K562 (cell line): ENCODE measurements around the gene FANCD2. TPM values are rescaled to one million over a fixed set of nuclear protein-coding genes. Genes with fewer than 3 reads are reported as not detected.

Experiments used
- ARHGAP35 ChIP-seq: fragments of 450-650 bp; IDR thresholded peaks from 2 replicates; pipeline ENCODE4 v1.6.1; 2018; ENCODE audit not compliant: partially characterized antibody
- BACH1 ChIP-seq: fragments of 200-800 bp; sonication (Bioruptor generic); IDR thresholded peaks from 2 replicates; pipeline ENCODE4 v1.6.1; 2016; ENCODE audit warnings: missing genetic modification characterization, missing compliant biosample characterization
- BHLHE40 ChIP-seq: IDR thresholded peaks from 2 replicates; pipeline ENCODE4 v1.6.1; 2011; ENCODE audit warnings: low read length, improper control_type of control experiment
- MTA2 ChIP-seq: fragments of 450-650 bp; IDR thresholded peaks from 2 replicates; pipeline ENCODE4 v1.6.1; 2016; ENCODE audit warnings: low read depth
- MTA3 ChIP-seq: fragments of 450-650 bp; formaldehyde crosslinking; IDR thresholded peaks from 2 replicates; pipeline ENCODE4 v1.6.1; 2017; ENCODE audit warnings: mild to moderate bottlenecking, borderline replicate concordance
- NFE2L1 ChIP-seq: fragments of 450-650 bp; IDR thresholded peaks from 2 replicates; pipeline ENCODE4 v1.6.1; 2016; ENCODE audit warnings: missing genetic modification characterization, low read depth, mild to moderate bottlenecking, missing compliant biosample characterization, moderate library complexity, borderline replicate concordance
- RBFOX2 ChIP-seq: fragments of 200-400 bp; formaldehyde crosslinking; IDR thresholded peaks from 2 replicates; pipeline ENCODE4 v1.6.1; 2017; ENCODE audit warnings: low read depth, mild to moderate bottlenecking, low read length, moderate library complexity
- RBM34 ChIP-seq: fragments of 200-400 bp; formaldehyde crosslinking; IDR thresholded peaks from 2 replicates; pipeline ENCODE4 v1.6.1; 2018; ENCODE audit warnings: low read length, borderline replicate concordance; ENCODE audit not compliant: insufficient read depth
- RCOR1 ChIP-seq, 2 experiments: IDR thresholded peaks; 2 replicates each; pipeline ENCODE4 v1.6.1; 2012; ENCODE audit warnings: low read depth in 2 of 2, low read length in 2 of 2, borderline replicate concordance in 1 of 2, improper control_type of control experiment in 1 of 2
- SIN3A ChIP-seq, 2 experiments: fragments of 150-350 bp in 1 of 2; IDR thresholded peaks; 2 replicates each; pipeline ENCODE4 v1.6.1; 2011 to 2016; ENCODE audit warnings: borderline replicate concordance in 2 of 2, low read depth in 2 of 2, low read length in 2 of 2, mild to moderate bottlenecking in 2 of 2, moderate library complexity in 2 of 2; ENCODE audit not compliant: control insufficient read depth in 1 of 2
- SRF ChIP-seq, 2 experiments: fragments of 250-450, 450-650 bp in 1 of 2; sonication (Bioruptor Pico) in 1 of 2; sonication (generic) in 1 of 2; formaldehyde crosslinking; IDR thresholded peaks; 2 replicates each; pipeline versions ENCODE4 v1.5.0 to v1.5.1; 2020 to 2022; ENCODE audit warnings: mild to moderate bottlenecking in 1 of 2, missing genetic modification reagents in 1 of 2
- ZC3H4 ChIP-seq: sonication (generic); formaldehyde crosslinking; IDR thresholded peaks from 2 replicates; pipeline ENCODE4 v1.9.0; 2021; ENCODE audit warnings: missing genetic modification reagents, borderline replicate concordance
- ZFX ChIP-seq: sonication (generic); formaldehyde crosslinking; IDR thresholded peaks from 2 replicates; pipeline ENCODE4 v1.8.0; 2022; ENCODE audit warnings: mild to moderate bottlenecking, missing genetic modification reagents, moderate library complexity
- ZNF76 ChIP-seq: fragments of 250-450 bp; sonication (Bioruptor Pico); IDR thresholded peaks from 2 replicates; pipeline ENCODE4 v1.4.0; 2020; ENCODE audit warnings: mild to moderate bottlenecking, moderate library complexity, borderline replicate concordance
- polyA plus RNA-seq, 8 experiments: library from polyadenylated mRNA; depleted of rRNA in 4 of 8; stranded (reverse) in 5 of 8; unstranded in 3 of 8; fragments of >200 nt; fragmentation: Nextera tagmentation in 2 of 8; fragmentation: Illumina TruSeq in 1 of 8; extraction: Ambion mirVana in 2 of 8; extraction: Trizol in 1 of 8; gene quantifications; 2 replicates each; pipeline versions ENCODE4 v1.2.1 to v1.2.3, GENCODE V29; 2011 to 2014; ENCODE audit warnings: inconsistent platforms in 1 of 8, missing spikeins in 1 of 8
- total RNA-seq, 7 experiments: library from RNA; depleted of rRNA in 6 of 7; stranded (reverse); fragments of >200 nt in 6 of 7; fragmentation: Illumina TruSeq in 2 of 7; extraction: Trizol in 2 of 7; gene quantifications; 2 replicates each; pipeline versions ENCODE4 v1.2.1 to v1.2.3, GENCODE V29; 2011 to 2021; ENCODE audit warnings: low replicate concordance in 1 of 7
- TF ChIP-seq, protein P1 (sequence below): conservative IDR thresholded peaks from 2 replicates; pipeline ENCODE4 v1.6.1; 2011; ENCODE audit warnings: low read depth, mild to moderate bottlenecking, low read length; ENCODE audit not compliant: control insufficient read depth
- TF ChIP-seq, protein P2 (sequence below): fragments of 250-450 bp; sonication (Bioruptor Pico); IDR thresholded peaks from 2 replicates; pipeline ENCODE4 v1.9.0; 2021; ENCODE audit warnings: mild to moderate bottlenecking, inconsistent platforms
- TF ChIP-seq, protein P3 (sequence below): fragments of 450-650 bp; IDR thresholded peaks from one replicate; pipeline ENCODE4 v1.6.1; 2018; ENCODE audit warnings: mild to moderate bottlenecking, moderate library complexity; ENCODE audit not compliant: partially characterized antibody
- TF ChIP-seq, protein P4 (sequence below): fragments of 250-450 bp; sonication (Bioruptor Pico); IDR thresholded peaks from 2 replicates; pipeline ENCODE4 v1.4.0; 2020; ENCODE audit warnings: mild to moderate bottlenecking, moderate library complexity
- TF ChIP-seq, protein P5 (sequence below): sonication (generic); formaldehyde crosslinking; IDR thresholded peaks from 2 replicates; pipeline ENCODE4 v1.8.0; 2022; ENCODE audit warnings: missing genetic modification reagents, mild to moderate bottlenecking, moderate library complexity, borderline replicate concordance

The FANCD2 gene
- total and polyA plus RNA-seq, 9 of the 15 experiments (the other 6 are each of a cell fraction or from before 2014, with no cell fraction given): 59.4 to 137 (median 96.1) TPM

DNA sequence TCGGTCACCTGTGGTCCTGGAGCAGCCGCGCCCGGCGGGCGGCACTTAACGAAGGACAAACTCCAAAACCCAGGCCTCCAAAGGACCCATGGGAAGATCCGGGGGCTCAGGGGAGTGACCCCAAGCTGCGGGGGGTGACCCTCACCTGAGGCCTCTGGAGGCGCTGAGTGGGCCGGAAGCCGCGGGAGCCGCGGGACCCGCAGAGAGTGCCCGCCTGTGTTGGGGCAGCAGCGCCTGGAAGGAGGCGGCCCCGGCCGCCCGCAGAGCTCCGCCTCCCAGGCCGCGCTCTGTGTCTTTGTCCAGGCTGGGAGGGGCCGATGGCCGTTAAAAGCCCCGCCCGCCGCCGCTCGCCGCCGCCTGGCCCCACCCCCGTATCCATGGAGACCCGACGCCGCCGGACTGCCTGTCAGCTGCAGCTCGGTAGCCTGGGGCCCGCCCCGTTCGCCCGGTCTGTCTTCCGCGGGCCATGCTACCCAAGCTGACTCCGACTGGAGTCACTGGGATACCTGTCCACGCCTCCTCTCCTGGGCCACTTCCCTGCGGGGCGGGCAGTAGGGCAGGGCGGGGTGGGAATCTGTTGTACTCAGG, 15.3 kb upstream of the FANCD2 start (continued):
- TF ChIP-seq, protein P1, sequence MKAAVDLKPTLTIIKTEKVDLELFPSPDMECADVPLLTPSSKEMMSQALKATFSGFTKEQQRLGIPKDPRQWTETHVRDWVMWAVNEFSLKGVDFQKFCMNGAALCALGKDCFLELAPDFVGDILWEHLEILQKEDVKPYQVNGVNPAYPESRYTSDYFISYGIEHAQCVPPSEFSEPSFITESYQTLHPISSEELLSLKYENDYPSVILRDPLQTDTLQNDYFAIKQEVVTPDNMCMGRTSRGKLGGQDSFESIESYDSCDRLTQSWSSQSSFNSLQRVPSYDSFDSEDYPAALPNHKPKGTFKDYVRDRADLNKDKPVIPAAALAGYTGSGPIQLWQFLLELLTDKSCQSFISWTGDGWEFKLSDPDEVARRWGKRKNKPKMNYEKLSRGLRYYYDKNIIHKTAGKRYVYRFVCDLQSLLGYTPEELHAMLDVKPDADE: peak; percentile 77
- peak; percentile 54; the same call in 1 of the 2 replicates for TF ChIP-seq MTA3
- no peak for TF ChIP-seq BACH1
- peak in 1 of 2 experiments; percentile 4; a peak in 1 of 4 replicates for TF ChIP-seq RCOR1 (IDR thresholded peaks at IDR 0.05; ENCODE audit: borderline replicate concordance in 1 of 2, low read depth in 2 of 2, low read length in 2 of 2)
- peak; percentile 97 to 99 for TF ChIP-seq SIN3A (IDR thresholded peaks at IDR 0.05; ENCODE audit: borderline replicate concordance in 2 of 2, control insufficient read depth in 1 of 2, low read depth in 2 of 2, low read length in 2 of 2)
- no peak for TF ChIP-seq ARHGAP35
- TF ChIP-seq, protein P2, sequence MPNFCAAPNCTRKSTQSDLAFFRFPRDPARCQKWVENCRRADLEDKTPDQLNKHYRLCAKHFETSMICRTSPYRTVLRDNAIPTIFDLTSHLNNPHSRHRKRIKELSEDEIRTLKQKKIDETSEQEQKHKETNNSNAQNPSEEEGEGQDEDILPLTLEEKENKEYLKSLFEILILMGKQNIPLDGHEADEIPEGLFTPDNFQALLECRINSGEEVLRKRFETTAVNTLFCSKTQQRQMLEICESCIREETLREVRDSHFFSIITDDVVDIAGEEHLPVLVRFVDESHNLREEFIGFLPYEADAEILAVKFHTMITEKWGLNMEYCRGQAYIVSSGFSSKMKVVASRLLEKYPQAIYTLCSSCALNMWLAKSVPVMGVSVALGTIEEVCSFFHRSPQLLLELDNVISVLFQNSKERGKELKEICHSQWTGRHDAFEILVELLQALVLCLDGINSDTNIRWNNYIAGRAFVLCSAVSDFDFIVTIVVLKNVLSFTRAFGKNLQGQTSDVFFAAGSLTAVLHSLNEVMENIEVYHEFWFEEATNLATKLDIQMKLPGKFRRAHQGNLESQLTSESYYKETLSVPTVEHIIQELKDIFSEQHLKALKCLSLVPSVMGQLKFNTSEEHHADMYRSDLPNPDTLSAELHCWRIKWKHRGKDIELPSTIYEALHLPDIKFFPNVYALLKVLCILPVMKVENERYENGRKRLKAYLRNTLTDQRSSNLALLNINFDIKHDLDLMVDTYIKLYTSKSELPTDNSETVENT: no peak
- TF ChIP-seq, protein P3, sequence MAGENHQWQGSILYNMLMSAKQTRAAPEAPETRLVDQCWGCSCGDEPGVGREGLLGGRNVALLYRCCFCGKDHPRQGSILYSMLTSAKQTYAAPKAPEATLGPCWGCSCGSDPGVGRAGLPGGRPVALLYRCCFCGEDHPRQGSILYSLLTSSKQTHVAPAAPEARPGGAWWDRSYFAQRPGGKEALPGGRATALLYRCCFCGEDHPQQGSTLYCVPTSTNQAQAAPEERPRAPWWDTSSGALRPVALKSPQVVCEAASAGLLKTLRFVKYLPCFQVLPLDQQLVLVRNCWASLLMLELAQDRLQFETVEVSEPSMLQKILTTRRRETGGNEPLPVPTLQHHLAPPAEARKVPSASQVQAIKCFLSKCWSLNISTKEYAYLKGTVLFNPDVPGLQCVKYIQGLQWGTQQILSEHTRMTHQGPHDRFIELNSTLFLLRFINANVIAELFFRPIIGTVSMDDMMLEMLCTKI: no peak
- TF ChIP-seq, protein P4, sequence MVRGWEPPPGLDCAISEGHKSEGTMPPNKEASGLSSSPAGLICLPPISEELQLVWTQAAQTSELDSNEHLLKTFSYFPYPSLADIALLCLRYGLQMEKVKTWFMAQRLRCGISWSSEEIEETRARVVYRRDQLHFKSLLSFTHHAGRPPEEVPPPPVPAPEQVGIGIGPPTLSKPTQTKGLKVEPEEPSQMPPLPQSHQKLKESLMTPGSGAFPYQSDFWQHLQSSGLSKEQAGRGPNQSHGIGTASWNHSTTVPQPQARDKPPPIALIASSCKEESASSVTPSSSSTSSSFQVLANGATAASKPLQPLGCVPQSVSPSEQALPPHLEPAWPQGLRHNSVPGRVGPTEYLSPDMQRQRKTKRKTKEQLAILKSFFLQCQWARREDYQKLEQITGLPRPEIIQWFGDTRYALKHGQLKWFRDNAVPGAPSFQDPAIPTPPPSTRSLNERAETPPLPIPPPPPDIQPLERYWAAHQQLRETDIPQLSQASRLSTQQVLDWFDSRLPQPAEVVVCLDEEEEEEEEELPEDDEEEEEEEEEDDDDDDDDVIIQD (CRISPR knock-in tag): no peak
- TF ChIP-seq RBM34: no peak
- no peak for TF ChIP-seq MTA2
- no peak for TF ChIP-seq ZC3H4 (CRISPR knock-in tag)
- no peak for TF ChIP-seq ZNF76 (CRISPR knock-in tag)
- TF ChIP-seq, protein P5, sequence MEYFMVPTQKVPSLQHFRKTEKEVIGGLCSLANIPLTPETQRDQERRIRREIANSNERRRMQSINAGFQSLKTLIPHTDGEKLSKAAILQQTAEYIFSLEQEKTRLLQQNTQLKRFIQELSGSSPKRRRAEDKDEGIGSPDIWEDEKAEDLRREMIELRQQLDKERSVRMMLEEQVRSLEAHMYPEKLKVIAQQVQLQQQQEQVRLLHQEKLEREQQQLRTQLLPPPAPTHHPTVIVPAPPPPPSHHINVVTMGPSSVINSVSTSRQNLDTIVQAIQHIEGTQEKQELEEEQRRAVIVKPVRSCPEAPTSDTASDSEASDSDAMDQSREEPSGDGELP: peak; percentile 96
- peak; percentile 55 for TF ChIP-seq ZFX
- no peak for TF ChIP-seq NFE2L1 (tag)
- TF ChIP-seq SRF (CRISPR knock-in tag; IDR thresholded peaks at IDR 0.05): peak in 1 of 2 experiments; percentile 50; a peak in 1 of 4 replicates
- peak; percentile 28; the same call in 1 of the 2 replicates for TF ChIP-seq BHLHE40
- peak; percentile 66 for TF ChIP-seq RBFOX2
